AG09309 (cell line): Measurements from ENCODE around the gene UPF3B.
"Not testable (repeated sequence)": the region's sequence is repeated elsewhere in the genome, so short reads cannot be mapped to it uniquely, and the experiment has no call there.

ENCODE experiments used
- DNase-seq: peaks from one replicate; pipeline ENCODE4 v3.0.0-alpha.2; 2010; ENCODE audit warnings: low read depth
- H3K4me3 ChIP-seq: 2 replicates; pipeline ENCODE4 v1.5.1; 2011; ENCODE audit warnings: mild to moderate bottlenecking, low read depth, low read length, moderate library complexity; ENCODE audit not compliant: control insufficient read depth
- TF ChIP-seq, protein P1 (sequence below): IDR thresholded peaks from 2 replicates; pipeline ENCODE4 v1.5.1; 2011; ENCODE audit warnings: mild to moderate bottlenecking, low read depth, low read length, inconsistent platforms; ENCODE audit not compliant: insufficient read depth, control insufficient read depth; ENCODE audit errors: missing control alignments

UPF3B gene

GRCh38 chrX:119816300-119816699 lies 36.5 kb downstream of the UPF3B start:
- H3K4me3 ChIP-seq, result no peak overlapping the region
- TF ChIP-seq, protein P1, sequence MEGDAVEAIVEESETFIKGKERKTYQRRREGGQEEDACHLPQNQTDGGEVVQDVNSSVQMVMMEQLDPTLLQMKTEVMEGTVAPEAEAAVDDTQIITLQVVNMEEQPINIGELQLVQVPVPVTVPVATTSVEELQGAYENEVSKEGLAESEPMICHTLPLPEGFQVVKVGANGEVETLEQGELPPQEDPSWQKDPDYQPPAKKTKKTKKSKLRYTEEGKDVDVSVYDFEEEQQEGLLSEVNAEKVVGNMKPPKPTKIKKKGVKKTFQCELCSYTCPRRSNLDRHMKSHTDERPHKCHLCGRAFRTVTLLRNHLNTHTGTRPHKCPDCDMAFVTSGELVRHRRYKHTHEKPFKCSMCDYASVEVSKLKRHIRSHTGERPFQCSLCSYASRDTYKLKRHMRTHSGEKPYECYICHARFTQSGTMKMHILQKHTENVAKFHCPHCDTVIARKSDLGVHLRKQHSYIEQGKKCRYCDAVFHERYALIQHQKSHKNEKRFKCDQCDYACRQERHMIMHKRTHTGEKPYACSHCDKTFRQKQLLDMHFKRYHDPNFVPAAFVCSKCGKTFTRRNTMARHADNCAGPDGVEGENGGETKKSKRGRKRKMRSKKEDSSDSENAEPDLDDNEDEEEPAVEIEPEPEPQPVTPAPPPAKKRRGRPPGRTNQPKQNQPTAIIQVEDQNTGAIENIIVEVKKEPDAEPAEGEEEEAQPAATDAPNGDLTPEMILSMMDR, result no peak
- DNase-seq, result no peak

- TF ChIP-seq, protein P1, result no peak
- no peak for DNase-seq
Measured at GRCh38 chrX:119809185-119809666, 43.5 kb downstream of the UPF3B start.

DNA sequence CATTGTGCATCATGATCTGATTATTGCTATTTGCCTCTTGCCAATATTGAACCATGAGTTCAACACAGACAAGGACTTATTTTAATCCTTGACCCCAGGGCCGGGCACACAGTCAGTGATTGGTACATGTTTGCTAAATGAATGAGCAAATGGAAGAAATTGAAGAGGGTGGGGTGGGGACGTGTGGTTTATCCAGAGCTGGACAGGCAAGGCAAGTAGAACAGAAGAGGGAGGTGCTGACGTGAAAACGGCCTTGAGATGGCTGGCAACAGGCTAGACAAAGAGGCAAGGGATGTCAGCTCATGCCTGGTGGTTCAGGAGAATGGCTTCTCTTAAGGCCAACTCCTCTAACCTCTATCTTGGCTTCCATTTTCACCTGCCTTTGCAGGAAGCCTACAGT lies 44.3 kb downstream of the UPF3B start:
- DNase-seq, H3K4me3 ChIP-seq: not testable (repeated sequence)

More at GRCh38 chrX:119809185-119809666, 43.5 kb downstream of the UPF3B start:
- no peak overlapping the region for H3K4me3 ChIP-seq

- no peak for DNase-seq
- no peak overlapping the region for H3K4me3 ChIP-seq
- TF ChIP-seq, protein P1, result no peak
Measured at GRCh38 chrX:119802546-119802945, 50.2 kb downstream of the UPF3B start.

DNA sequence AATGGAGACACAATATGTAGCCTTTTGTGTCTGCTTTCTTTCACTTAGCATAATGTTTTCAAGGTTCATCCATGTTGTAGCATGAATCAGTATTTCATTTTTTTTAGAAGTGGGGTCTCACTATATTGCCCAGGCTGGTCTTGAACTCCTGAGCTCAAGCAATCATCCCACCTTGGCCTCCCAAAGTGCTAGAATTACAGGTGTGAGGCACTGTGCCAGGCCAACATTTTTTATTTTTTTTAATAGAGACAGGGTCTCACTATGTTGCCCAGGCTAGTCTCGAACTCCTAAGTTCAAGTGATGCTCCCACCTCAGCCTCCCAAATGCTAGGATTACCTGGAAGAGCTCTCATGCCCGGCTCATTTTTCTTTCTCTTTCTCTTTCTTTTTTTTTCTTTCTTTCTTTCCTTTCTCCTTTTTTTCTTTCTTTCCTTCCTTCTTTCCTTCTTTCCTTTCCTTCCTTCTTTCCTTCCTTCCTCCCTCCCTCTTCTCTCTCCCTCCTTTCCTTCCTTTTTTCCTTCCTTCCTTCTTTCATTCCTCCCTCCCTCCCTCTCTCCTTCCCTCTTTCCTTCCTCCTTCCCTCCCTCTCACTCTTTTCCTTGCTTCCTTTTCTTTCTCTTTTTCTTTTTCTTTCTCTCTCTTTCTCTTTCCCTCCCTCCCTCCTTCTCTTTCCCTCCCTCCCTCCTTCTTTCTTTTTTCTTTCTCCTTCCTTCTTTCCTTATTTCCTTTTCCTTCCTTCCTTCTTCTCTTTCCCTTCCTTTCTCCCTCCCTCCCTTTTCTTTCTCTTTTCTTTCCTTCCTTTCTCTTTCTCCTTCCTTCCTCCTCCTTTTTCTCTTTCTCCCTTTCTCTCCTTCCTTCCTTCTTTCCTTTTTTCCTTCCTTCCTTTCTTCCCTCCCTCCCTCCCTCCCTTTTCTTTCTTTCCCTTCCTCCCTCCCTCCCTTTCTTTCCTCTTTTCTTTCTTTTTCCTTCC lies 51.2 kb downstream of the UPF3B start:
- no peak for DNase-seq
- no peak overlapping the region for H3K4me3 ChIP-seq
- TF ChIP-seq, protein P1, result no peak

GRCh38 chrX:119791437-119792231 lies 61.1 kb downstream of the UPF3B start, which contains the start of gene RPL39:
Gene RPL39 (minus strand): TSS chrX:119791630. CDS start chrX:119791576, 54 bp downstream.
- H3K4me3 ChIP-seq, result peak within 1 kb of the TSS; percentile 88
- DNase-seq, result peak; percentile 49
- TF ChIP-seq, protein P1, result no peak
